SW480 (cell line): ENCODE measurements around the gene PDIK1L.

Experiments used
- DNase-seq: peaks from one replicate; pipeline ENCODE4 v3.0.0-alpha.2; 2016; ENCODE audit warnings: low spot score

The PDIK1L gene

GRCh38 chr1:26171084-26172072, 59.8 kb downstream of the PDIK1L start, which contains the start of gene ZNF593OS:
Gene ZNF593OS (minus strand): TSS chr1:26171832. CDS start chr1:26171661, 171 bp downstream.
- no peak for DNase-seq
